A549 treated with RU486 at 1 μM for 4 hours (cell line): Measurements from ENCODE around the gene LRRD1. TPM values are rescaled to one million over a fixed set of nuclear protein-coding genes. Genes with fewer than 3 reads are reported as not detected.

Experiments
- total RNA-seq: library from RNA; stranded (reverse); fragments of 200-300 nt; extraction: Qiagen RNA extraction; gene quantifications from 5 replicates; pipeline ENCODE4 v1.2.3, GENCODE V29; 2022; ENCODE audit warnings: low read depth

The LRRD1 gene
- not detected in 5 replicates for total RNA-seq

GRCh38 chr7:92178928-92179924 lies at the start of gene LRRD1:
LRRD1 (minus strand) TSS chr7:92179142; CDS start chr7:92165202, 13,940 bp downstream.

GRCh38 chr7:92134271-92135051 lies 44.5 kb downstream of the LRRD1 start, which contains the start of gene CYP51A1:
CYP51A1 (minus strand) TSS chr7:92134477; CDS start chr7:92134364, 113 bp downstream.

Other genes starting within 250 kb of the LRRD1 start
- 13.8 to 23.4 TPM (median 15.2 TPM) in 5 replicates for gene AKAP9, start 238.3 kb downstream of the LRRD1 start, total RNA-seq
- 29.6 to 54.9 TPM (median 43.2 TPM) in 5 replicates for gene CYP51A1, start 44.7 kb downstream of the LRRD1 start, total RNA-seq
- 21.8 to 28.2 TPM (median 27.6 TPM) in 5 replicates for gene KRIT1, start 66.8 kb upstream of the LRRD1 start, total RNA-seq
- gene ANKIB1, start 66.8 kb upstream of the LRRD1 start, total RNA-seq: 15.9 to 20.9 TPM (median 20.0 TPM) in 5 replicates